Coronary artery (tissue), 2 donors: ENCODE data around the gene AKR7A2.

Experiments used
- DNase-seq: peaks from one replicate; pipeline ENCODE4 v3.0.0-alpha.2; 2017; ENCODE audit warnings: low spot score
- H3K27ac ChIP-seq, 2 donors: fragments of 200-600 bp; sonication (generic); one replicate each; pipeline ENCODE4 v1.5.1; 2016 to 2019
- H3K4me3 ChIP-seq: fragments of 200-600 bp; sonication (generic); 2 replicates; pipeline ENCODE4 v1.5.1; 2016; ENCODE audit warnings: mild to moderate bottlenecking, moderate library complexity
- CTCF ChIP-seq: fragments of 200-600 bp; sonication (generic); IDR thresholded peaks from one replicate; pipeline ENCODE4 v1.5.1; 2019; ENCODE audit warnings: antibody characterized with exemption

Gene AKR7A2

GRCh38 chr1:19310720-19311502 is 1.0 kb downstream of the AKR7A2 start:
- Histone ChIP-seq H3K27ac (peak overlapping the region; percentile 28 to 98), H3K4me3 (peak overlapping the region; percentile 89)
- no peak for TF ChIP-seq CTCF
- DNase-seq = no peak

- DNase-seq = no peak
- TF ChIP-seq CTCF = no peak
- Histone ChIP-seq H3K27ac (no peak overlapping the region), H3K4me3 (no peak overlapping the region)
Observed at GRCh38 chr1:19310061-19310460, 1.9 kb downstream of the AKR7A2 start.

- Histone ChIP-seq H3K27ac (no peak overlapping the region), H3K4me3 (no peak overlapping the region)
- DNase-seq = no peak
- no peak for TF ChIP-seq CTCF
Observed at GRCh38 chr1:19309123-19309813, 2.7 kb downstream of the AKR7A2 start.

GRCh38 chr1:19308509-19308907 is 3.4 kb downstream of the AKR7A2 start:
- H3K27ac ChIP-seq = no peak overlapping the region
- DNase-seq = no peak
- no peak overlapping the region for H3K4me3 ChIP-seq
- no peak for TF ChIP-seq CTCF

- no peak overlapping the region for H3K27ac ChIP-seq
- TF ChIP-seq CTCF = no peak
- H3K4me3 ChIP-seq = no peak overlapping the region
- no peak for DNase-seq
Observed at GRCh38 chr1:19307794-19308508, 4.0 kb downstream of the AKR7A2 start.

- TF ChIP-seq CTCF = no peak
- Histone ChIP-seq H3K4me3 (no peak overlapping the region), H3K27ac (no peak overlapping the region)
- no peak for DNase-seq
Observed at GRCh38 chr1:19306941-19307340, 5.0 kb downstream of the AKR7A2 start.
